Activated T-helper 2 cell treated with anti-CD3 and anti-CD28 coated beads, Interferon-gamma antibody, Interleukin-2, Interleukin-4, amounts not matched to agents 10 μg/mL and 5 μg/mL and 100 μg/mL, durations not matched to agents 14 hours and 24 hours and 36 hours (primary cell): Measurements from ENCODE around the gene MMP20. TPM values are rescaled to one million over a fixed set of nuclear protein-coding genes. Genes with fewer than 3 reads are reported as not detected.
"Not testable (repeated sequence)": the region's sequence is repeated elsewhere in the genome, so short reads cannot be mapped to it uniquely, and the experiment has no call there.

ENCODE experiments used
- DNase-seq: peaks from one replicate; pipeline ENCODE4 v3.0.0; 2021; ENCODE audit warnings: low spot score
- H3K27ac Mint-ChIP-seq: one replicate; pipeline ENCODE4 v1.8.0; 2021; ENCODE audit warnings: mixed read lengths
- H3K27me3 Mint-ChIP-seq: one replicate; pipeline ENCODE4 v1.8.0; 2021; ENCODE audit warnings: low read depth, mixed read lengths
- H3K36me3 Mint-ChIP-seq: one replicate; pipeline ENCODE4 v1.8.0; 2021; ENCODE audit warnings: low read depth, mixed read lengths
- H3K4me1 Mint-ChIP-seq: one replicate; pipeline ENCODE4 v1.8.0; 2021; ENCODE audit warnings: low read depth, mixed read lengths
- H3K4me3 Mint-ChIP-seq: one replicate; pipeline ENCODE4 v1.8.0; 2021; ENCODE audit warnings: low read depth, mild to moderate bottlenecking, moderate library complexity, mixed read lengths
- H3K9me3 Mint-ChIP-seq: one replicate; pipeline ENCODE4 v1.8.0; 2021; ENCODE audit warnings: mixed read lengths
- intact Hi-C: fragments of 100-400 bp; cut with micrococcal nuclease; formaldehyde crosslinking; loops from one replicate; pipeline ENCODE4 v1.15.1; 2023
- total RNA-seq: library from RNA; stranded (reverse); gene quantifications from 2 replicates; pipeline ENCODE4 v1.2.3, GENCODE V29; 2022

Gene MMP20
- total RNA-seq, 1 donor from 2014 or later = not detected

GRCh38 chr11:102640946-102641345 lies 15.8 kb upstream of the MMP20 start:
- Mint-ChIP-seq H3K27ac (no peak overlapping the region), H3K4me1 (no peaks in the 10 kb centered on the region), H3K9me3 (no peaks in the 10 kb centered on the region), H3K36me3 (no peaks in the 10 kb centered on the region), H3K4me3 (no peak overlapping the region), H3K27me3 (peaks cover 20% of the 10 kb centered on the region)
- DNase-seq = no peak
- intact Hi-C loops = no loop called here

- H3K4me3 Mint-ChIP-seq = no peak overlapping the region
- H3K4me1 Mint-ChIP-seq = no peaks in the 10 kb centered on the region
- H3K36me3 Mint-ChIP-seq = no peaks in the 10 kb centered on the region
- peaks cover 20% of the 10 kb centered on the region for H3K27me3 Mint-ChIP-seq
- intact Hi-C loops = no loop called here
- H3K27ac Mint-ChIP-seq = no peak overlapping the region
- DNase-seq = no peak
- no peaks in the 10 kb centered on the region for H3K9me3 Mint-ChIP-seq
Measured at GRCh38 chr11:102639656-102640055, 14.5 kb upstream of the MMP20 start.

GRCh38 chr11:102637731-102638130 lies 12.6 kb upstream of the MMP20 start:
- no peak for DNase-seq
- H3K27ac Mint-ChIP-seq = no peak overlapping the region
- H3K4me1 Mint-ChIP-seq = no peaks in the 10 kb centered on the region
- intact Hi-C loops = no loop called here
- H3K36me3 Mint-ChIP-seq = no peaks in the 10 kb centered on the region
- H3K4me3 Mint-ChIP-seq = no peak overlapping the region
- no peaks in the 10 kb centered on the region for H3K9me3 Mint-ChIP-seq
- peaks cover 13% of the 10 kb centered on the region for H3K27me3 Mint-ChIP-seq

DNA sequence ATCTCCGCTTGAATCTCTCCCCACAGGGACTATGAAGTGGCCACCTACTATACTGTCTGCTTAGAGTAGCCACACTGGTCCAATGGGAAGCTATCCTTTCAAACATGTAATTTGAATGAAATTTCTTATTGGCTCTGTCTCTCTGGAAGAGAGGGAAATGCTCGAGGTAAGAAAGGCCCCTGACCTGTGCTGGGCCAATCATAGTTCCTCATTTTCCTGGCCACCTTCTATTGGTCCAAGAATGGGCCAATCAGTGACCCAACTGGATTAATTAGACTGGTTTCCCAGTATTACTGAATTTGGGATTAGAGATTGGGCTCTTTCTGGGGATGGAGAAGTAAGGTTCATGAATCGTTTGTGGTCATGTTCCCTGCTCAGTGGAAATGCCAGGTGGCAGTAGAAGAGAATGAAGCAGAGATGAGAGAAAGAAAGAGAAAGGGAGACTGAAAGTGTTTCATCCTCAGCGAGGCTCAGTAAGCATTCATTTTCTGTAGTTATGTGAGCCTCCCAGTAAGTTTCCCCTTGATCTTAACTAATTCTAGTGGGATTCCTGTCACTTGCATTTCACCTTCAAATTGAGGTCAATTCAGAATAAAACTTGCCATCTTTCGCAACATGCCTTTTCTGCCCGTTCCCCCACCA lies 8.4 kb upstream of the MMP20 start:
- no peak overlapping the region for H3K4me3 Mint-ChIP-seq
- no peaks in the 10 kb centered on the region for H3K9me3 Mint-ChIP-seq
- intact Hi-C loops = no loop called here
- no peaks in the 10 kb centered on the region for H3K36me3 Mint-ChIP-seq
- peaks cover 6% of the 10 kb centered on the region for H3K4me1 Mint-ChIP-seq
- no peak for DNase-seq
- no peak overlapping the region for H3K27ac Mint-ChIP-seq
- peaks cover 19% of the 10 kb centered on the region for H3K27me3 Mint-ChIP-seq

DNA sequence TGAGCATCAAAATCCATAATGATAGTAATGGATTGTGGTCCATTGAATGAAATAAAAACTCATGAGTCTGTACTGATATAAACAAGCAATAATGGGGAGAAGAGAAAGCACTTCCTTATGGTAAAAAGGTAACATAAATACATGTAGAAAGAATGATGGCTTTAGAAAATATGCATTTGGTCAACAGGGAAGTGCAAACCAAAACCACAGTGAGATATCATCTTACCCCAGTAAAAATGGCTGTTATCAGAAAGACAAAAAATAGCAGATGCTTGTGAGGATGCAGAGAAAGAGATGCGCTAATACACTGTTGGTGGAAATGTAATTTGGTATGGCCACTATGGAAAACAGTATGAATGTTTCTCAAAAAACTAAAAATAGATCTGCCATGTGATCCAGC lies 6.9 kb upstream of the MMP20 start:
- H3K27me3 Mint-ChIP-seq = peaks cover 22% of the 10 kb centered on the region
- H3K36me3 Mint-ChIP-seq = no peaks in the 10 kb centered on the region
- no peak overlapping the region for H3K27ac Mint-ChIP-seq
- intact Hi-C loops = no loop called here
- no peak overlapping the region for H3K4me3 Mint-ChIP-seq
- peaks cover 6% of the 10 kb centered on the region for H3K4me1 Mint-ChIP-seq
- no peak for DNase-seq
- no peaks in the 10 kb centered on the region for H3K9me3 Mint-ChIP-seq

- Mint-ChIP-seq H3K4me1 (peaks cover 6% of the 10 kb centered on the region), H3K27ac (no peak overlapping the region), H3K9me3 (no peaks in the 10 kb centered on the region), H3K27me3 (peaks cover 28% of the 10 kb centered on the region), H3K4me3 (no peak overlapping the region), H3K36me3 (no peaks in the 10 kb centered on the region)
- no peak for DNase-seq
- intact Hi-C loops = no loop called here
Measured at GRCh38 chr11:102630598-102631448, 5.7 kb upstream of the MMP20 start.

GRCh38 chr11:102629908-102630307 lies 4.8 kb upstream of the MMP20 start:
- H3K4me3 Mint-ChIP-seq, H3K4me1 Mint-ChIP-seq, DNase-seq, H3K27ac Mint-ChIP-seq, intact Hi-C loops, H3K36me3 Mint-ChIP-seq, H3K9me3 Mint-ChIP-seq: not testable (repeated sequence)
- H3K27me3 Mint-ChIP-seq = peaks cover 34% of the 10 kb centered on the region

GRCh38 chr11:102626676-102627075 lies 1.5 kb upstream of the MMP20 start:
- no peak for DNase-seq
- Mint-ChIP-seq H3K27me3 (peaks cover 40% of the 10 kb centered on the region), H3K4me3 (no peak overlapping the region), H3K9me3 (no peaks in the 10 kb centered on the region), H3K36me3 (no peaks in the 10 kb centered on the region), H3K27ac (no peak overlapping the region), H3K4me1 (no peaks in the 10 kb centered on the region)
- intact Hi-C loops = no loop called here

- no peaks in the 10 kb centered on the region for H3K4me1 Mint-ChIP-seq
- H3K4me3 Mint-ChIP-seq = no peak overlapping the region
- no peaks in the 10 kb centered on the region for H3K36me3 Mint-ChIP-seq
- H3K27me3 Mint-ChIP-seq = peaks cover 31% of the 10 kb centered on the region
- H3K27ac Mint-ChIP-seq = no peak overlapping the region
- intact Hi-C loops = no loop called here
- DNase-seq = no peak
- no peaks in the 10 kb centered on the region for H3K9me3 Mint-ChIP-seq
Measured at GRCh38 chr11:102623998-102624397, 1.1 kb downstream of the MMP20 start.

DNA sequence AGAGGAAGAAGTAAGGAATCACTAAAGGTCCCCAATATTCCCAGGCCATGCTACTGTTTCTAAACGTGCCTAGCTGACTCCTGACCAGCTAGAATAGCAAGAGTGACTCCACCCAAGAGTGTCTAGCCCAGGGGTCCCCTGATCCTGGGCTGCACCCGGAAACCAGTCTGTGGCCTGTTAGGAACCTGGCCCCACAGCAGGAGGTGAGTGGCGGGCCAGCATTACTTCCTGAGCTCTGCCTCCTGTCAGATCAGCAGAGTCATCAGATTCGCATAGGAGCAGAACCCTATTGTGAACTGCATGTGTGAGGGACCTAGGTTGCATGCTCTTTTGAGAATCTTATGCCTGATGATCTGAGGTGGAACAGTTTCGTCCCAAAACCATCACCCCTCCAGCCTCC lies 2.0 kb downstream of the MMP20 start:
- Mint-ChIP-seq H3K27me3 (peaks cover 29% of the 10 kb centered on the region), H3K4me1 (no peaks in the 10 kb centered on the region), H3K36me3 (no peaks in the 10 kb centered on the region), H3K27ac (no peak overlapping the region), H3K4me3 (no peak overlapping the region), H3K9me3 (no peaks in the 10 kb centered on the region)
- intact Hi-C loops = no loop called here
- no peak for DNase-seq

GRCh38 chr11:102622258-102622657 lies 2.9 kb downstream of the MMP20 start:
- Mint-ChIP-seq H3K4me1 (no peaks in the 10 kb centered on the region), H3K36me3 (no peaks in the 10 kb centered on the region), H3K4me3 (no peak overlapping the region), H3K27me3 (peaks cover 22% of the 10 kb centered on the region), H3K27ac (no peak overlapping the region), H3K9me3 (no peaks in the 10 kb centered on the region)
- intact Hi-C loops = no loop called here
- DNase-seq = no peak

DNA sequence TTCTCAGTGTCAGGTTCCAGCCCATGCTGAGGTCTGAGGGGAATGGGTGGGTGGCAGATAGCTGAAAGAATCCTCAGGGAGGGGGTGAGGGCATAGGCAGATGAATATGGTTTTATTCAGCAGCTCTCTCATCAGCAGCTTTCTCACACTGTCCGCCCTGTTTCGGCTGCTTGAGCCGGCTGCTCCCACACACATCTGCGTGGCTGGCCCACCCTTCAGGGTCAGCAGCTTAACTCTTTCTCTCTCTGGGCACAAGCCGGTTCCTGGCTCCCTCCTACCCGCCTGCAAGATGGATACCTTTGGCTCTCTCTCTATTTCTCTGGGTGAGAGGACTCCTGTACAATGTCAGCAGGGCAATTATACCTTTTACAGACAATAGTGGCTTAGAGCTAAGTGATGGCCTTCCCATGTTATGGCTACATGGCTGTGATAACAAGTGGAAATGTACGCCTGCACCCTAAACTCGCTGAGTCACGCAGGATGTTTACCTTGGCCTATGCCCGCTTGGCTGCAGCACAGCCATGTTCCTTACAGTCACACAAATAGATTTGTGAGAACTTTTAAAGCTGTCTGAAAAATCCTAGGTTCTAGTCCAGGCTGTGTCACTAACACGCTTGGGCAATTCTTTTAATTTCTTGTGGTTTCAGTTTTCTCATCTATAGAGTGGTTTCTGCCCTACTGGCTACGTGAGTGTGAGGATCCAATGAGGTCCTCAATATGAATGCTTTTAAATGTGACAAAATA lies 4.1 kb downstream of the MMP20 start:
- no peak overlapping the region for H3K4me3 Mint-ChIP-seq
- H3K4me1 Mint-ChIP-seq = no peaks in the 10 kb centered on the region
- intact Hi-C loops = no loop called here
- H3K36me3 Mint-ChIP-seq = no peaks in the 10 kb centered on the region
- peaks cover 15% of the 10 kb centered on the region for H3K27me3 Mint-ChIP-seq
- DNase-seq = no peak
- no peak overlapping the region for H3K27ac Mint-ChIP-seq
- H3K9me3 Mint-ChIP-seq = no peaks in the 10 kb centered on the region

GRCh38 chr11:102620179-102620578 lies 5.0 kb downstream of the MMP20 start:
- H3K9me3 Mint-ChIP-seq = no peaks in the 10 kb centered on the region
- H3K4me1 Mint-ChIP-seq = no peaks in the 10 kb centered on the region
- H3K27ac Mint-ChIP-seq = no peak overlapping the region
- H3K36me3 Mint-ChIP-seq = no peaks in the 10 kb centered on the region
- no peak overlapping the region for H3K4me3 Mint-ChIP-seq
- DNase-seq = no peak
- intact Hi-C loops = no loop called here
- H3K27me3 Mint-ChIP-seq = peaks cover 10% of the 10 kb centered on the region
